ENCODE data around the gene VWA3B.

Gene VWA3B

GRCh38 chr2:98165516-98166071 is 78.6 kb downstream of the VWA3B start:
- no peak overlapping the region for H3K4me3 ChIP-seq (ENCODE audit: low read depth, low read length)

DNA sequence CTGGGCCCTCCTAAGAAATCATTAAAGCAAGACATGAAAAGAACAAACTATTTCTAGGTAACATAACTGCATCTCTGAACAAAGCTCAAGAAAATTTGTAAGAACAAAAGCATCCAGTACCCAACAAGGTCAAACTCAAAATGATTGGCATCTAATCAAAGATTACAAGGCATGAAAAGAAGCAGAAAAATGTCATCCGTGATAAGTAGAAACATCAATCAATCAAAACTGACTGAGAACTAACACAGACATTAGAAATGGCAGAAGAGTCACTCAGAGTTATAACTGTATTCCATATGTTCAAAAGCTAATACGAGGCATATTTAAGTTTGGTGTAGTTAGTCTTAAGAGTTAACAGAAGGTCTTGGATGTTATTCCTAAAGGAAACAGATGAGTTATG is 80.9 kb downstream of the VWA3B start:
- no peak overlapping the region for H3K4me3 ChIP-seq (ENCODE audit: low read depth, low read length)

GRCh38 chr2:98170076-98170475 is 83.1 kb downstream of the VWA3B start:
- H3K4me3 ChIP-seq (ENCODE audit: low read depth, low read length) = no peak overlapping the region

GRCh38 chr2:98172150-98172765 is 85.3 kb downstream of the VWA3B start:
- H3K4me3 ChIP-seq (ENCODE audit: low read depth, low read length) = no peak overlapping the region

DNA sequence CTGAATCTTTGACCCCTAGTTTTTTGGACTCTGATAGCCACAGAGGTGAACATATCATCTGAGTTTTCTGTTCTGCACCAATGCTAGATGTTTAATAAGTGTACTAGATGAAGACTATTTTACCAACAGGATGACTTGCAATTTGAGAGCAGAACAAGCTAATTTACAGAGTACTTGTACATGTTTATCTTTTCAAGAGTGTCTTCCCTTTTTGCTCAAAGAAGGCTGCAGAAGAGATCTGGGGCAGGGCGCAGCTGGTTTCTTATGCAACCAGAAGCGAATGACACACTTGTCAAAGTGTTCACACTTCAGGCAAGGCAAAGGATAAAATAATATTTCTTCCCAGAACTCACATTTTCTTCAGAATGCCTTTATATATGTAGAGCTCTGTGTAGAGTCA is 86.0 kb downstream of the VWA3B start:
- no peak overlapping the region for H3K4me3 ChIP-seq (ENCODE audit: low read depth, low read length)

- no peak overlapping the region for H3K4me3 ChIP-seq (ENCODE audit: low read depth, low read length)
Observed at GRCh38 chr2:98175811-98176210, 88.8 kb downstream of the VWA3B start.

DNA sequence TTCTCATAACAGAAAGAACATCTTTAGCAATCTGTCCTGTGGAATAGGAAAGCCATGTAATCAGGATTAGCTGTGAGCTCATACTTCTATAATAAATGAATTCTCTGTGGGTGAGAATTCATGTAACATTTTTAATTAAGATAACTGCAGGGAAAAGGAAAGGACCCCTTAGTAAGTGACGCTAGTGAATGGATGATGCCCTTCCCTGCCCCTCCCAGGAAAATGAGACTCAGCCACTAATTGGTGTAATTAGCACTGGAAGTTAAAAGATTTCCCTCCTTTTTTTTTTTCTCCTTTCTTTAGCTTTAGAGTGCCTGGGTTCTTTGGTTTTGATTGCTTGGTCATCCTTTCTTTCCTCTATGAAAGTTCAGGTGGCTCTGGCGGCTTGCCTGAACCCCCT is 90.3 kb downstream of the VWA3B start:
- H3K4me3 ChIP-seq (ENCODE audit: low read depth, low read length) = no peak overlapping the region

GRCh38 chr2:98177986-98178385 is 91.0 kb downstream of the VWA3B start:
- no peak overlapping the region for H3K4me3 ChIP-seq (ENCODE audit: low read depth, low read length)

DNA sequence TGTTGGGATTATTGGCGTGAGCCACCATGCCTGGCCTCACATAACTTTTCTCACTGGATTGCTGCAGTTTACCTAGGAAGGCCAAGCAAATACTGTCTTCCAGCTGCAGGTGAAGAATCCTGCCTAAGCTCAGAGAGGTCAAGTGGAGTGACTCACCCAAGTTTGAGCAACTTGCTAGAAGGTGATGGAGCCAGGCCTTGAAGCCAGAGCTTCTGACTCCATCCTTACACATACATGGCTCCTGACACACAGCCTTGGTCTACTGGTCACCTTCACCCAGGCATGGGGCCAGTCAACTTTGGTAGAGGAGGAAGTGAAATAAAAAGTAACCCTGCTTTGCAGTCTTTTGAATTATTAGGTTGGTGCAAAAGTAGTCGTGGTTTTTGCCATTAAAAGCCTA is 93.5 kb downstream of the VWA3B start:
- H3K4me3 ChIP-seq (ENCODE audit: low read depth, low read length) = no peak overlapping the region

GRCh38 chr2:98181346-98181745 is 94.4 kb downstream of the VWA3B start:
- H3K4me3 ChIP-seq (ENCODE audit: low read depth, low read length) = no peak overlapping the region

DNA sequence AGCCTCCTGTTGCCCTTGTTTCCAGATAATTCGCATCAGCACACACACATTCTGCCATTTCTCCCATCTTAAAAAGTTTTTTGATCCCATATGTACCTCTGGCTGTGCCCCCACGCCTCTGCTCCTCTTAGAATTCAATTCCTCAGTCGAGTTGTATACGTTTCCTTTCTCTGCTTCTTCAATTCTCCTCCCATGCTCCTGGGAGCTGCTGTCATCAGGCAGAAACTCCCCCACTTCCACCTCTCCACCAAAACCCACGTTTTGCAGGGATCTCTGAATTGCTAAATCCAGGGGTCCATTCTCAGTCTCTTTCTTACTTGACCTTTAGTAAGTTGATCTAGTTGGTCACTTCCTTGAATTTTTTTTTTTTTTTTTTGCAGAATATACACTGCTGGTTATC is 98.8 kb downstream of the VWA3B start:
- no peak overlapping the region for H3K4me3 ChIP-seq (ENCODE audit: low read depth, low read length)

DNA sequence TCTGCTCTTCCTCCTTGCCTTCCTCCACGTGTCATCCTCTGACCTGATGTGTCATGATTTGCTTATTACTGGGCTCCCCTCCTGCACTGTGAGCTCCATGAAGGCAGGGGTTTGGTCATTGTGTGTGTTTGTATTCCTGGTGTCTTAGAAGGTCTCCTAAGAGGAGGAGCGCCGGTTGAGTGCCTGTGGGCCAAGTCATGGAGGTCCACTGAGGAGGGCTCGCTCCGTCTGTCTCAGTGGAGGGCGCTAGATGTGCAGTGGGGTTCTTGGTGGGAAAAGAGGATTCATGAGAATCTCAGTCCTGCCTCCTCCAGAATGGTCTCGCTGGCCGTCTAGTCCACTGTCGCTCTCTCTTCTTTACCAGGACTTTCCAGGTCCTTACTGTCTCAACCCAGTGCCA is 100.2 kb downstream of the VWA3B start:
- H3K4me3 ChIP-seq (ENCODE audit: low read depth, low read length) = no peak overlapping the region

DNA sequence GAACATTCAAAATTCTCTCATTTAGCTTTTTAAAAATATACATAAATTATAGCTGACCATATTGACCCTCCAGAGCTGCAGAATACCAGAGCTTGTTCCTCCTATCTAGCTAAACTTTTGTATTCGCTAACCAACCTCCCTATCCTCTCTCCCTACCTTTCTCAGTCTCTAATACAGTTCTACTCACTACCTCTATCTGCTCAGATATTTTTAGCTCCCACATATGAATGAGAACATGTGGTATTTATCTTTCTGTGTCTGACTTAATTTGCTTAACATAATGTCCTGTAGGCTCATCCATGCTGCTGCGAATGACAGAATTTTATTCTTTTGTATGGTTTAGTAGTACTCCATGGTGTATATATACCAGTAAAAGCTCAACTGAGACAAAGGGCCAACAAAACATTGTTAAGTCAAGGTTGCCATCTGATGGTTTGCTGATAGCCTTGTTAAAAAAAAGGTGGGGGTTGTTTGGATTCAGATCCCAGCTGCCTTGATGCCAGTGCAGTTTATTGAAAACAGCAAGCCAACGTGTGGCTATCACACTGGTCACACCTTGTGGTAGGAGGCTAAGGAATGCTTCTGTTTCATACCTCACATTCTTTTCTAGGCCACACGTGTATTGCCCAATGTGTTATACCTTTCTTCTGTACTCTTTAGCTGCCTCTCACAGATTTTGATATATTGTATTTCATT is 101.5 kb downstream of the VWA3B start:
- H3K4me3 ChIP-seq (ENCODE audit: low read depth, low read length) = no peak overlapping the region

- no peak overlapping the region for H3K4me3 ChIP-seq (ENCODE audit: low read depth, low read length)
Observed at GRCh38 chr2:98191883-98192282, 104.9 kb downstream of the VWA3B start.

GRCh38 chr2:98201576-98201975 is 114.6 kb downstream of the VWA3B start:
- no peak overlapping the region for H3K4me3 ChIP-seq (ENCODE audit: low read depth, low read length)

- H3K4me3 ChIP-seq (ENCODE audit: low read depth, low read length) = no peak overlapping the region
Observed at GRCh38 chr2:98205889-98206288, 118.9 kb downstream of the VWA3B start.

- no peak overlapping the region for H3K4me3 ChIP-seq (ENCODE audit: low read depth, low read length)
Observed at GRCh38 chr2:98212092-98213000, 125.4 kb downstream of the VWA3B start.

DNA sequence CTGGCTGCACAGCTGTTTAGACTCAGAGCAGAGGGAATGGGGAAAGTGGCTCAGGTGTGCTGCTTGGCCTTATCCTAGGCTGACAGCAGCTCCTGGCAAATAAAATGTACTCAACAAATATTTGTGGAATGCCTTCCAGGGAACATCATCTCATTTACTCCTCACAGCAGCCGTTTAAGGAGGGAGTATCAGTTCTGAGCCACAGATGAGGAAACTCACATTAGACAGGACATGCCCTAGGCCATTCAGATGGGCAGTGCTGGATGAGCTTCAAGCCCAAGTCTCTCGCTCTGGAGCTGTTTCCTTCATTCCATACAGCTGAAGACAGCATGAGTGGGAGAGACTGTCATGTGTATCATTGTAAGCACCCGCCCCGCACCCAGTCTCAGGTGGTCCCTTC is 129.6 kb downstream of the VWA3B start:
- H3K4me3 ChIP-seq (ENCODE audit: low read depth, low read length) = no peak overlapping the region

DNA sequence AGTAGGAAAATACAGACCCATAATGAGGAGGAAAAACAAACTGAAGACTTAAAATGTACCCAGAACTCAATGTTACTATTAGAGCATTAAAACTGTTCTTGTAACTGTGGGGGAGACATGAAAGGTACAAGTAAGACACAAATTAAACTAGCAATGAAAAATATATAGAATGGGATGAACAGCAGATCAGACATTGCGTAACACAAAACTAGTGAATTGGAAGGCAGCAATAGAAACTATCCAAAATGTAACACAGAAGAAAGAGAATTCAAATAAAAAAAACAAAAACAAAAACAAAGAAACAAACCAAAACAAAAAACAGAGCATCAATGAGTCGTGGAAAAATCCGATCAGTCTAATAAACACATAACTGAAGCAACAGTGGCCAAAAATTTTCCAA is 132.2 kb downstream of the VWA3B start:
- H3K4me3 ChIP-seq (ENCODE audit: low read depth, low read length) = no peak overlapping the region

DNA sequence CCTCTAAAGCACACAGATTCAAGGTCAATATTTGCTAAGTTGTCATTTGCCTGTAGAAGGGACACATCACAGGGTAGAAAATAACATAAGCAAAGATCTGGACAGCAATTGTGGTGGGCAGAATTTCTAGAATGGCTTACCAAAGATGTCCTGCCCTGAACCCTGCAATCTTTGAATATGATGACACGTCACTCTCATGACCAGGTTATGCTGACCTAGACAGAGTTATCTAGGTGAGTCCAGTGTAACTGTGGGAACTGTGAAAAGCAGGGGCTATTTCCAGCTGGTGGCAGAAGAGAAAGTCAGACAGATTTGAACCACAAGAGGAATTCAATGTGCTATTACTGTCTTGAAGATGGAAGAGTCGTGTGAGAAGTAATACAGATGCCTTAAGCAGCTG is 147.0 kb downstream of the VWA3B start:
- H3K4me3 ChIP-seq (ENCODE audit: low read depth, low read length) = no peak overlapping the region

- H3K4me3 ChIP-seq (ENCODE audit: low read depth, low read length) = no peak overlapping the region
Observed at GRCh38 chr2:98234776-98235175, 147.8 kb downstream of the VWA3B start.

DNA sequence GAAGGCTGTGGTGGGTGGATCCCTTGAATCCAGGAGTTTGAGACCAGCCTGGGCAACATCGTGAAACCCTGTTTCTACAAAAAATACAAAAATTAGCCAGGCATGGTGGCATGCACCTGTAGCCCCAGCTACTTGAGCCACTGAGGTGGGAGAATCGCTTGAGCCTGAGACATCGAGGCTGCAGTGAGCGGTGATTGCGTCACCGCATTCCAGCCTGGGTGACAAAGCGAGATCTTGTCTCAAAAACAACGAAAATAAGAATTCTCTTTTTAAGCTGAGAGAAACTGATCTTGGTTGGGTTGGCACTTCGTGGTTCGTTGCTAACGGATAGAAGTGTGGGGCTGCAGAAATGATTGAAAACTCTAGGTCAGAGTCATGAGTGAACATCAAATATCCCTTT is 150.0 kb downstream of the VWA3B start:
- H3K4me3 ChIP-seq (ENCODE audit: low read depth, low read length) = no peak overlapping the region

Data from iPS-11a (cell line).